IPS-11a (cell line): ENCODE data around the gene TPST1.

Experiments used
- H3K4me3 ChIP-seq: one replicate; pipeline ENCODE4 v1.5.1; 2013; ENCODE audit warnings: low read depth, low read length, control low read depth

TPST1 gene

GRCh38 chr7:66281678-66282590, 76.8 kb downstream of the TPST1 start:
- H3K4me3 ChIP-seq = no peak overlapping the region

GRCh38 chr7:66282591-66282935, 77.4 kb downstream of the TPST1 start:
- no peak overlapping the region for H3K4me3 ChIP-seq

GRCh38 chr7:66283003-66283920, 78.1 kb downstream of the TPST1 start:
- H3K4me3 ChIP-seq = no peak overlapping the region

GRCh38 chr7:66296001-66296521, 90.9 kb downstream of the TPST1 start:
- H3K4me3 ChIP-seq = no peak overlapping the region

- H3K4me3 ChIP-seq = no peak overlapping the region
Observed at GRCh38 chr7:66296557-66296956, 91.4 kb downstream of the TPST1 start.

GRCh38 chr7:66297579-66297978, 92.4 kb downstream of the TPST1 start:
- H3K4me3 ChIP-seq = no peak overlapping the region

- H3K4me3 ChIP-seq = no peak overlapping the region
Observed at GRCh38 chr7:66301249-66301648, 96.1 kb downstream of the TPST1 start.

GRCh38 chr7:66301737-66302136, 96.6 kb downstream of the TPST1 start:
- no peak overlapping the region for H3K4me3 ChIP-seq

GRCh38 chr7:66303454-66304155, 98.5 kb downstream of the TPST1 start:
- H3K4me3 ChIP-seq = no peak overlapping the region

GRCh38 chr7:66304536-66304935, 99.4 kb downstream of the TPST1 start:
- H3K4me3 ChIP-seq = no peak overlapping the region

- no peak overlapping the region for H3K4me3 ChIP-seq
Observed at GRCh38 chr7:66306243-66306642, 101.1 kb downstream of the TPST1 start.

- no peak overlapping the region for H3K4me3 ChIP-seq
Observed at GRCh38 chr7:66307591-66308215, 102.6 kb downstream of the TPST1 start.

GRCh38 chr7:66308411-66308810, 103.3 kb downstream of the TPST1 start:
- no peak overlapping the region for H3K4me3 ChIP-seq

GRCh38 chr7:66310620-66311019, 105.5 kb downstream of the TPST1 start:
- H3K4me3 ChIP-seq = no peak overlapping the region

- H3K4me3 ChIP-seq = no peak overlapping the region
Observed at GRCh38 chr7:66313886-66314568, 108.9 kb downstream of the TPST1 start.

- H3K4me3 ChIP-seq = no peak overlapping the region
Observed at GRCh38 chr7:66315192-66315591, 110.1 kb downstream of the TPST1 start.

- no peak overlapping the region for H3K4me3 ChIP-seq
Observed at GRCh38 chr7:66319407-66319979, 114.4 kb downstream of the TPST1 start.

GRCh38 chr7:66321283-66321682, 116.1 kb downstream of the TPST1 start:
- H3K4me3 ChIP-seq = no peak overlapping the region

GRCh38 chr7:66323114-66323796, 118.1 kb downstream of the TPST1 start:
- no peak overlapping the region for H3K4me3 ChIP-seq
